A673 (cell line): ENCODE results near the gene RNF38. TPM values are rescaled to one million over a fixed set of nuclear protein-coding genes. Genes with fewer than 3 reads are reported as not detected.
"Not testable (repeated sequence)": the region's sequence is repeated elsewhere in the genome, so short reads cannot be mapped to it uniquely, and the experiment has no call there.

Source experiments
- BruUV-seq: library from RNA; stranded (reverse); fragments of 400-500 nt; replicated peaks from 2 replicates; lab custom pipeline; 2021; lab: Mats Ljungman, UMichigan
- CTCF ChIA-PET: fragments of 300-600 bp; sonication (Branson Sonifier 250); formaldehyde crosslinking; loops from one replicate; lab custom pipeline; 2022; ENCODE audit warnings: antibody characterized with exemption; lab: Charles Lee
- POLR2A ChIA-PET: fragments of 300-600 bp; sonication (Branson Sonifier 250); formaldehyde crosslinking; loops from one replicate; lab custom pipeline; 2022; ENCODE audit warnings: antibody characterized with exemption; ENCODE audit not compliant: low non-redundant PET; lab: Charles Lee
- DNase-seq: peaks from one replicate; pipeline ENCODE4 v3.0.0-alpha.2; 2015; ENCODE audit warnings: low spot score
- H3K27ac ChIP-seq: fragments of 200-600 bp; sonication (generic); 2 replicates; pipeline ENCODE4 v1.5.1; 2016; ENCODE audit warnings: mixed run types, low read depth, mild to moderate bottlenecking, mixed read lengths, antibody characterized with exemption, low read length; ENCODE audit not compliant: poor library complexity, severe bottlenecking
- H3K27me3 ChIP-seq: fragments of 200-600 bp; sonication (generic); replicated peaks from 2 replicates; pipeline ENCODE4 v1.6.1; 2017; ENCODE audit warnings: mixed run types, low read depth, mild to moderate bottlenecking, mixed read lengths, antibody characterized with exemption, low read length; ENCODE audit not compliant: insufficient read depth, poor library complexity
- H3K36me3 ChIP-seq: fragments of 200-600 bp; sonication (generic); 2 replicates; pipeline ENCODE4 v1.6.1; 2016; ENCODE audit warnings: mixed run types, mild to moderate bottlenecking, mixed read lengths, antibody characterized with exemption, low read length; ENCODE audit not compliant: insufficient read depth, poor library complexity, severe bottlenecking
- H3K4me1 ChIP-seq: fragments of 200-600 bp; sonication (generic); 2 replicates; pipeline ENCODE4 v1.6.1; 2017; ENCODE audit warnings: mixed run types, mild to moderate bottlenecking, mixed read lengths, antibody characterized with exemption, low read length; ENCODE audit not compliant: insufficient read depth, poor library complexity, severe bottlenecking
- H3K4me3 ChIP-seq: fragments of 200-600 bp; sonication (generic); 2 replicates; pipeline ENCODE4 v1.5.1; 2016; ENCODE audit warnings: low read depth, mixed run types, mild to moderate bottlenecking, mixed read lengths, low read length; ENCODE audit not compliant: poor library complexity, severe bottlenecking
- H3K9me3 ChIP-seq: fragments of 200-600 bp; sonication (generic); 2 replicates; pipeline ENCODE4 v1.6.1; 2016; ENCODE audit warnings: mixed run types, low read depth, mild to moderate bottlenecking, mixed read lengths, antibody characterized with exemption, low read length; ENCODE audit not compliant: poor library complexity, severe bottlenecking
- CTCF ChIP-seq: fragments of 300-800, 200-600 bp; sonication (generic); conservative IDR thresholded peaks from 2 replicates; pipeline ENCODE4 v1.5.1; 2017; ENCODE audit warnings: low read depth, mild to moderate bottlenecking, antibody characterized with exemption, low read length, moderate library complexity, mixed read lengths
- EZH2 ChIP-seq: fragments of 200-600 bp; sonication (generic); IDR thresholded peaks from 2 replicates; pipeline ENCODE4 v1.6.1; 2017; ENCODE audit warnings: borderline replicate concordance, low read depth, mild to moderate bottlenecking, mixed read lengths, antibody characterized with exemption, low read length; ENCODE audit not compliant: poor library complexity, severe bottlenecking
- intact Hi-C: fragments of 100-400 bp; cut with micrococcal nuclease; formaldehyde crosslinking; loops from one replicate; pipeline ENCODE4 v1.10.0; 2022; ENCODE audit not compliant: unreplicated experiment
- total RNA-seq: library from RNA; stranded (reverse); gene quantifications from 2 replicates; pipeline ENCODE4 v1.2.3, GENCODE V29; 2021

RNF38 gene
- total RNA-seq, 1 experiment from 2014 or later: 26.6 TPM

GRCh38 chr9:36298566-36298965, 101.5 kb downstream of the RNF38 start:
- no peaks in the 10 kb centered on the region for H3K27me3 ChIP-seq
- no peaks in the 10 kb centered on the region for H3K4me1 ChIP-seq
- no peak overlapping the region for H3K27ac ChIP-seq
- intact Hi-C loops: no loop called here
- CTCF ChIA-PET: no interaction called here
- H3K4me3 ChIP-seq: no peak overlapping the region
- POLR2A ChIA-PET: no interaction called here
- no peaks in the 10 kb centered on the region for H3K9me3 ChIP-seq
- BruUV-seq: no TSS peak
- DNase-seq: no peak
- TF ChIP-seq CTCF (no peak), EZH2 (no peak)
- no peaks in the 10 kb centered on the region for H3K36me3 ChIP-seq

DNA sequence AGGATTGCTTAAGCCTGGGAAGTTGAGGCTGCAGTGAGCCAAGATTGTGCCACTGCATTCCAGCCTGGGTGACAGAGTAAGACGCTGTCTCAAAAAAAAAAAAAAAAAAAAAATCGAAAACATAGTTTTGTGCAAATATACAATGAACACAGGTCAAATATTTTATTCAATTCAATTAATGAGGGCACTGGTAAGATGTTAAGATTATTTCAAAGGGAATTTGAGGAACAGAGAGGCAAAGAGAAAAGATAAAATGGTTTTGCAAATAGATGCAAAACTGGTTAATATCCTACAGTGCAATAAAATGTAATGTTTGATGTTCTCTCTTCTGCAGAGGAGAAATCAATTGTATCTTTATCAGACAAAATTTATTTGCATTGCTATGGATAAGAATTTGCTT, 102.3 kb downstream of the RNF38 start:
- H3K27me3 ChIP-seq: no peaks in the 10 kb centered on the region
- no peaks in the 10 kb centered on the region for H3K4me1 ChIP-seq
- H3K4me3 ChIP-seq: no peak overlapping the region
- no peak overlapping the region for H3K27ac ChIP-seq
- H3K9me3 ChIP-seq: no peaks in the 10 kb centered on the region
- intact Hi-C loops: no loop called here
- no peaks in the 10 kb centered on the region for H3K36me3 ChIP-seq
- TF ChIP-seq EZH2 (no peak), CTCF (no peak)
- BruUV-seq: no TSS peak
- POLR2A ChIA-PET: no interaction called here
- CTCF ChIA-PET: no interaction called here
- DNase-seq: no peak

GRCh38 chr9:36294996-36295395, 105.1 kb downstream of the RNF38 start:
- POLR2A ChIA-PET, intact Hi-C loops, BruUV-seq, H3K4me1 ChIP-seq, H3K4me3 ChIP-seq, H3K36me3 ChIP-seq, DNase-seq, CTCF ChIA-PET, H3K27me3 ChIP-seq, H3K27ac ChIP-seq, H3K9me3 ChIP-seq: not testable (repeated sequence)

GRCh38 chr9:36293918-36294317, 106.2 kb downstream of the RNF38 start:
- CTCF ChIA-PET: no interaction called here
- POLR2A ChIA-PET: no interaction called here
- no peak overlapping the region for H3K27ac ChIP-seq

More at GRCh38 chr9:36293918-36294317, 106.2 kb downstream of the RNF38 start:
- BruUV-seq: no TSS peak
- Histone ChIP-seq H3K36me3 (no peaks in the 10 kb centered on the region), H3K4me3 (no peak overlapping the region), H3K4me1 (no peaks in the 10 kb centered on the region), H3K9me3 (no peaks in the 10 kb centered on the region), H3K27me3 (no peaks in the 10 kb centered on the region)
- no peak for TF ChIP-seq CTCF
- no peak for TF ChIP-seq EZH2
- DNase-seq: no peak
- intact Hi-C loops: no loop called here
